GM12864 (cell line): ENCODE results near the gene NECTIN1.

ENCODE experiments used
- DNase-seq: peaks from one replicate; pipeline ENCODE4 v3.0.0-alpha.2; 2011; ENCODE audit warnings: low read depth
- H3K4me3 ChIP-seq: 2 replicates; pipeline ENCODE4 v1.5.1; 2011; ENCODE audit warnings: mild to moderate bottlenecking, low read depth, low read length, control low read depth
- TF ChIP-seq, protein P1 (sequence below): IDR thresholded peaks from 2 replicates; pipeline ENCODE4 v1.5.1; 2011; ENCODE audit warnings: low read depth, mild to moderate bottlenecking, moderate library complexity, low read length, control low read depth, inconsistent platforms; ENCODE audit errors: missing control alignments

NECTIN1 gene

DNA sequence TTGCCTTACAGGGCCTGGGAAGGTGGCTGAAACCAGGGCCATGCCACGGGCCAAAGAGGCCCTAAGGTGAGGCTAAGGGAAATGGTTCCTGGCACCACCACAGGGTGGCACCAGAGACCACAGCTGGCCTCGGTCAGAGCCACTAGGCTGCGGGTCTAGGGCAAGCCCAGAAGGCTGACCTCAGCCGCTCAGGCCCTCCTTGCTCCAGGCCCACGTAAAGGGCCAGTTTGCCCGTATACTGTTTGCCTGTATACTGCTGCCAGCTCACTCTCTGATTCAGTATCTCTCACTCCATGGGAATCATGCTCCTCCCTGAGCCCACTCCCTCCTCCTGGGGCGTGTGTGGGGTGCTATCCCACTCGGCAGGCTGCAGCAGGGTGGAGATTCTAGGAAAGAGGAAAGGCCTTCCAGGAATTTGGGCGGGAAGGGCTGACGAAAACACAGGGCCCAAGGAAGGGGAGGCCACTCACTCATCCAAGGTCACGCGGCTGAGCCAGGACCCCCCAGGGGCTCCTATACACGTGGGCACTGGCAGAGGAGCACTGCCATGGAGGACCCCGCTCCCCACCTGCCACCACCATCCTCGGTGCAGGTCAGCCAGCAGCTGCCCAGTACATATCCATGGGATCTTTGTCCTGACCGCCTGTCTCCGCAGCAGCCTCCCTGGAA, 62.4 kb downstream of the NECTIN1 start:
- DNase-seq: peak; percentile 18
- TF ChIP-seq, protein P1, sequence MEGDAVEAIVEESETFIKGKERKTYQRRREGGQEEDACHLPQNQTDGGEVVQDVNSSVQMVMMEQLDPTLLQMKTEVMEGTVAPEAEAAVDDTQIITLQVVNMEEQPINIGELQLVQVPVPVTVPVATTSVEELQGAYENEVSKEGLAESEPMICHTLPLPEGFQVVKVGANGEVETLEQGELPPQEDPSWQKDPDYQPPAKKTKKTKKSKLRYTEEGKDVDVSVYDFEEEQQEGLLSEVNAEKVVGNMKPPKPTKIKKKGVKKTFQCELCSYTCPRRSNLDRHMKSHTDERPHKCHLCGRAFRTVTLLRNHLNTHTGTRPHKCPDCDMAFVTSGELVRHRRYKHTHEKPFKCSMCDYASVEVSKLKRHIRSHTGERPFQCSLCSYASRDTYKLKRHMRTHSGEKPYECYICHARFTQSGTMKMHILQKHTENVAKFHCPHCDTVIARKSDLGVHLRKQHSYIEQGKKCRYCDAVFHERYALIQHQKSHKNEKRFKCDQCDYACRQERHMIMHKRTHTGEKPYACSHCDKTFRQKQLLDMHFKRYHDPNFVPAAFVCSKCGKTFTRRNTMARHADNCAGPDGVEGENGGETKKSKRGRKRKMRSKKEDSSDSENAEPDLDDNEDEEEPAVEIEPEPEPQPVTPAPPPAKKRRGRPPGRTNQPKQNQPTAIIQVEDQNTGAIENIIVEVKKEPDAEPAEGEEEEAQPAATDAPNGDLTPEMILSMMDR: peak; percentile 98
- no peak overlapping the region for H3K4me3 ChIP-seq

DNA sequence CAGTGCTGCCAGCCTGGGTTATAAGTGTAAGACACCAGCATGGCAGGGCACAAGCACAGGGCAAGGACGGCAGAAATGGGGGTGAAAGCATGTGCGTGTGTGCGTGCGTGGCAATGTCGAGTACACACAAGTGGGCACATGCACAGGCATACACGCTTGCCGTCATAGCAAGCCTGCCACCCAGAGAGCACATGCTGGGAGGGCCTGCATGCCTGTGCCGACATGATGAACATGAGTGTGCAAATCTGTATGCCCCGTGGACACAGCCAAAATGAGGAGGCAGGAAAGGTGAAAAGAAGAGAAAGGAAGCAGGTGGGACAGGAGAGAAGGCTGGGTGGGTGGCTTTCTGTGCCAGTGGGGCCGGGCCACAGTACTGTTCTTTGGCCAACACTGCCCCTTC, 62.9 kb downstream of the NECTIN1 start:
- DNase-seq: no peak
- TF ChIP-seq, protein P1: no peak
- H3K4me3 ChIP-seq: no peak overlapping the region

DNA sequence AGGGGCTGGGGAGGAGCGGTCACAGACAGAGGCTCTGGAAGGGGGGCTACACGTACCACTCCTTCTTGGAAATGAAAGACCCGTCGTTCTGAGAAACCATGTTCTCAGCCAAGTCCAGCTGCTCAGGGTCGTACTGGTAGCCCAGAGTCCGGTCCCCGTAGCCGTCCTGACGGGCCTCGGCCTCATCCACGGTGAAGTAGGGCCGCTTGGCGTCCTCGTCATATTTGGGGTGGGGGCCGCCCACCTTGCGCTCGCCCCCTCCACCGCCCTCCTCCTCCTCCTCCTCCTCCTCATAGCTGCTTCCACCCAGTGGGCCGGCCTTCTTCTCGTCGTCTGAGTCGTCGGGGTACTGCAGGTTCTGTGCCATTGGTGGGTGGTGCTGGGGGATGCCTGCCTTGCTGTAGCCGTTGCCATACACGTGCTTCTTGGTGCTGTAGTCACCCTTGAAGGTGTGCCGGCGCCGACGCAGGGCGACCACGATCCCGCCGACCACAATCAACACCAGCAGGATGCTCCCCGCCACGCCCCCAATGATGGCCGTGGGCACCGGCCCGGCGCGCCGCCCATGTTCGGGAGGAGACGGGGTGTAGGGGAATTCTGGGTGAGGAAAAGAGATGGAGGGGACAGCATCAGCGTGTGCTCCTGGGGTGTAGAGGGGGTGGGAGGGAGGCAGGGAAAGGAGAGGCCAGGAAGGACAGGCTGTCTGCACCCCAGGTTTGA, 64.1 kb downstream of the NECTIN1 start:
- H3K4me3 ChIP-seq: no peak overlapping the region
- DNase-seq: no peak
- TF ChIP-seq, protein P1: no peak

DNA sequence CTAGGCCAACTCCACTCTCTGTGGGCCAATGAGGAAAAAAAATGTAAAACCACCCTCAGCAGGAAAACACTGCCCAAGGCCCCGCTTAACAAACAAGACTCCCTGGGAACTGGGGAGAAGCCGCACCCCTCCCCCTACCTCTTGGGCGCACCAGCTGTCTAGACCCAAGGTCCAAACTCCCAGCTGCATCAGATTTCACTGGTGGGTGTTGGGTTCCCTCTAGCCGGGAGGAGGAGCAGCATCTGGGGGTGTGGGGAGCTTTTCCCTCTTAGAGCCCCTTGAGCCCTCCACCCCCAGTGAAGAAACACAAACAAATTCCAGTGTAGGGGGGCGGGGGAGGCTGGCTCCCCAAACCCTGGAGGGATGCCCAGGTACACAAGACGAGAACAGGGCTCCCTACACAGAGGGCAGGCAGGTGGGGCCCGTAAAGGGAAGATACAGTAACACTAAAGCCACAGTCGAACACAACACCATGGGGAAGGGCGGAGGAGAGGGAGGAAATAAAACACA, 64.9 kb downstream of the NECTIN1 start:
- no peak overlapping the region for H3K4me3 ChIP-seq
- DNase-seq: no peak
- TF ChIP-seq, protein P1: no peak

DNA sequence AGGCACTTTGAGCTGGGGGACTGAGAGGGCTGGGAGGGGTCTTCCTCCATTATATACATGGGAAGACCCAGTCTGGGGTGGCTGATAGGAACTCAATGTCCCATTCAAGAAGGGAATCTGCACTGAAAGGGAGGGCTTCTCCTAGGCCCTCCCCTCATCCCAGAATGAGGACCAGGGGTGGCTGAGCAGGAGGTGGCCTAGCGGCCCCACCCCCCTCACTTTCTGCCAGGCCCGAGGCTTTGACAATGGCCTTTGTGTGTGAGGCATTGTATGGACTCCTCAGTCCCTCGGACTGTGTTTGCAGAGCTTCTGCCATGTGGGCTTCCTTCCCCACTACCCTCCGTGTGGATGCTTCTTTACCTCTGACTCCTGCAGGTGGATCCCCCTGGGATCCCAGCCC, 65.7 kb downstream of the NECTIN1 start:
- H3K4me3 ChIP-seq: no peak overlapping the region
- TF ChIP-seq, protein P1: no peak
- no peak for DNase-seq

DNA sequence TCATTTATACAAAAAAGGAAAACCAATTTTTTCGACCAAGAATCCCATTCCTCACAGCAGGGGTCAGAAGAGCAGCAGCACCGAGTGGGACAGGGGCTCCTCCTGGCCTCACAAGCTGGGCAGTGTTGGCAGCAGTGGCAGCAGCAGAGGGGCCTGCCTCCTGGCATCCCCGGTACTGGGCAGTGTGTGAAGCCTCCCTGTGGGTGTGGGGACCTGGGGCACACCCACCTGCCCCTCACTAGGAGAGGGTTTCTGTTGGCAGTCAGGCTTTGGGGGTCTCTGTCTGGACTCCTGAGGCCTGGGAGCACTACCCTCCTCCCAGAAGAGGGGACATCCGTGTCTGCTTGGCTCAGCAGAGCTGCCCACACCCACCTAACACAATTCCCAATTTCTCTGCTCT, 67.8 kb downstream of the NECTIN1 start:
- TF ChIP-seq, protein P1: no peak
- H3K4me3 ChIP-seq: no peak overlapping the region
- DNase-seq: no peak
